LNCaP clone FGC (cell line): Measurements from ENCODE around the gene KIRREL1.

Experiments used
- DNase-seq: peaks from one replicate; pipeline ENCODE4 v3.0.0-alpha.2; 2011; ENCODE audit warnings: low read depth
- H3K4me3 ChIP-seq: 2 replicates; pipeline ENCODE4 v1.5.1; 2011; ENCODE audit warnings: mild to moderate bottlenecking, low read depth, low read length, control low read depth
- TF ChIP-seq, protein P1 (sequence below): IDR thresholded peaks from 2 replicates; pipeline ENCODE4 v1.5.1; 2012; ENCODE audit warnings: mild to moderate bottlenecking; ENCODE audit not compliant: control insufficient read depth, insufficient read depth; ENCODE audit errors: extremely low read depth

Gene KIRREL1

DNA sequence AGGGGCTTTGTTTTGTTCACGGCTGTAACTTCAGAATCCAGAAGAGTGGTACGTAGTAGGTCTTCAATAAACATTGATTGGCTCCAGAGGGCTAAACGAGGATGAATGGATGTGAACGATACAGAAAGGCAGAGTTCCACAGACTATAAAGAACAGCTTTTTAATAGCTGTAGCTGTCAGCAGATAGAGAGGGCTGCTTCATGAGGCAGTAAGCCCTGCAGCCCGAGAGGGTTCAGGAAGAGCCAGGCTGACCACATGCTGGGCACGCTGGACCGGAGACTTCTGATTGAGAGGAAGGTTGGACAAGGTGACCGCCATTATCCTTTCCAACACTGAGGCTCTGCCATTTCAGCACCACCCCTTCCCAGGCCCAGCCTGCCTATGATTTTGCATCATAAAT is 45.3 kb downstream of the KIRREL1 start:
- DNase-seq = no peak
- TF ChIP-seq, protein P1, sequence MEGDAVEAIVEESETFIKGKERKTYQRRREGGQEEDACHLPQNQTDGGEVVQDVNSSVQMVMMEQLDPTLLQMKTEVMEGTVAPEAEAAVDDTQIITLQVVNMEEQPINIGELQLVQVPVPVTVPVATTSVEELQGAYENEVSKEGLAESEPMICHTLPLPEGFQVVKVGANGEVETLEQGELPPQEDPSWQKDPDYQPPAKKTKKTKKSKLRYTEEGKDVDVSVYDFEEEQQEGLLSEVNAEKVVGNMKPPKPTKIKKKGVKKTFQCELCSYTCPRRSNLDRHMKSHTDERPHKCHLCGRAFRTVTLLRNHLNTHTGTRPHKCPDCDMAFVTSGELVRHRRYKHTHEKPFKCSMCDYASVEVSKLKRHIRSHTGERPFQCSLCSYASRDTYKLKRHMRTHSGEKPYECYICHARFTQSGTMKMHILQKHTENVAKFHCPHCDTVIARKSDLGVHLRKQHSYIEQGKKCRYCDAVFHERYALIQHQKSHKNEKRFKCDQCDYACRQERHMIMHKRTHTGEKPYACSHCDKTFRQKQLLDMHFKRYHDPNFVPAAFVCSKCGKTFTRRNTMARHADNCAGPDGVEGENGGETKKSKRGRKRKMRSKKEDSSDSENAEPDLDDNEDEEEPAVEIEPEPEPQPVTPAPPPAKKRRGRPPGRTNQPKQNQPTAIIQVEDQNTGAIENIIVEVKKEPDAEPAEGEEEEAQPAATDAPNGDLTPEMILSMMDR = no peak
- H3K4me3 ChIP-seq = no peak overlapping the region

GRCh38 chr1:158039380-158039779 is 45.9 kb downstream of the KIRREL1 start:
- TF ChIP-seq, protein P1 = no peak
- no peak overlapping the region for H3K4me3 ChIP-seq
- DNase-seq = no peak

GRCh38 chr1:158040323-158040722 is 46.9 kb downstream of the KIRREL1 start:
- DNase-seq = no peak
- no peak overlapping the region for H3K4me3 ChIP-seq
- TF ChIP-seq, protein P1 = no peak

GRCh38 chr1:158043232-158043631 is 49.8 kb downstream of the KIRREL1 start:
- H3K4me3 ChIP-seq = no peak overlapping the region
- DNase-seq = no peak
- TF ChIP-seq, protein P1 = no peak

- TF ChIP-seq, protein P1 = no peak
- H3K4me3 ChIP-seq = no peak overlapping the region
- peak; percentile 47 for DNase-seq
Measured at GRCh38 chr1:158045639-158046038, 52.2 kb downstream of the KIRREL1 start.

- H3K4me3 ChIP-seq = no peak overlapping the region
- TF ChIP-seq, protein P1 = no peak
- DNase-seq = no peak
Measured at GRCh38 chr1:158046715-158047510, 53.5 kb downstream of the KIRREL1 start.
